ENCODE measurements around the gene EXOSC7.
"Not testable (repeated sequence)": the region's sequence is repeated elsewhere in the genome, so short reads cannot be mapped to it uniquely, and the experiment has no call there.

Gene EXOSC7

DNA sequence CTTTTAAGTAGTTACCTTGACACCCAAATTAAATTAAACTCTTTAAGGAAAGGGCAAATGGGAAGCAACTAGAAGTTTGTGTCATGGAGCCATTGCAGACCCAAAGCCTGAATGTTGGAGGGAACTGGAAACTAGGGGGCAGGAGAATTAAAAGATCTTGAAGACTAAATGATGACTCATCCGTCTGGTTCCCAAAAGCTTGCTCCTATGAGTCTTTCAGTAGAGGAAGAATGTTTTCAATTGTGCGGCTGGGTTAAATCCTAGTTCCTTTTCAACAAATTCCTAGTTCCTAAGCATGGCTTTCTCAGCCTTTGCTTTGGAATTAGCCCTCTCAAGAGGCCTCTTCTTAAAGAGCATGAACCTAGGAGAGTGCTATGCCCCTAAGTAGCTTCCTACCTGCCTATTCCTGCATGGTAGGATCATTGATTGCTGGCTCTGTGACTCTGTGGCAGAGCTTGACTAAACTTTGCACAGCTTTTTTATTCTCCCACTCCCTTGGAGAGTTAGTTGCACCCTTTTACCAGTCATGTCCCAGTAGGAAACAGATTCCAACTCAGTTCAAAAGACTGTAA lies 67.8 kb downstream of the EXOSC7 start:
- no peak overlapping the region for H3K9ac ChIP-seq (ENCODE audit: insufficient read length, low read depth)
- no peaks in the 10 kb centered on the region for H3K36me3 ChIP-seq (ENCODE audit: insufficient read depth, insufficient read length, low read length)
- no peaks in the 10 kb centered on the region for H3K27me3 ChIP-seq (ENCODE audit: insufficient read depth, insufficient read length)
- peaks cover 2% of the 10 kb centered on the region for H3K4me1 ChIP-seq (ENCODE audit: insufficient read depth, insufficient read length)
- no peaks in the 10 kb centered on the region for H3K9me3 ChIP-seq (ENCODE audit: insufficient read depth, low read length)
- no peak for TF ChIP-seq SUZ12 (IDR thresholded peaks at IDR 0.05; ENCODE audit: extremely low read depth, insufficient read depth, insufficient read length)
- TF ChIP-seq YY1 (IDR thresholded peaks at IDR 0.05; ENCODE audit: insufficient read depth, insufficient read length), result no peak
- TF ChIP-seq ZNF274 (IDR thresholded peaks at IDR 0.05; ENCODE audit: low read depth, low read length), result no peak
- no peak overlapping the region for H3K4me3 ChIP-seq (ENCODE audit: insufficient read length, low read depth)
- no peak for DNase-seq (ENCODE audit: low read depth, low spot score)

DNA sequence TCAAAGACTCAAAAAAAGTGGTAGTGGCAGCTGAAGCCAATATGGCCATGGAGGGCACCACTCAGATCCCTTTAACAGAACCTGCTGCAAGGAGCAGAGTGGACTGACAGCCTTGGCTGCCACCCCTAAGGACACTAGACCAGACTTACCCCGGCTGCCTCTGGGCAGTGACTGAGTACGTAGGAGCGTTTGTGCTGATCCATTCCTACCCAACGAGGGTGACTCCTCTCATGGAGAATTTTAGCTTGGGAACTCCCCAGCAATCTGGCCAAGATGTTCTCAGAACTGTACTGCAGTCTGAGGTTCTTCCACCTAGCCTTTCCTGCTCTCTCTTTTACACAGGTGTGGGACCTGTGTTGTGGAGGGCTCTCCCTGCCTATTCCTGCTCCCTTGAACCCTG lies 72.2 kb downstream of the EXOSC7 start:
- no peak for TF ChIP-seq YY1 (IDR thresholded peaks at IDR 0.05; ENCODE audit: insufficient read depth, insufficient read length)
- TF ChIP-seq SUZ12 (IDR thresholded peaks at IDR 0.05; ENCODE audit: extremely low read depth, insufficient read depth, insufficient read length), result no peak
- TF ChIP-seq ZNF274 (IDR thresholded peaks at IDR 0.05; ENCODE audit: low read depth, low read length), result no peak
- DNase-seq (ENCODE audit: low read depth, low spot score), result no peak
- H3K9me3 ChIP-seq (ENCODE audit: insufficient read depth, low read length), result no peaks in the 10 kb centered on the region
- no peaks in the 10 kb centered on the region for H3K36me3 ChIP-seq (ENCODE audit: insufficient read depth, insufficient read length, low read length)
- peaks cover 2% of the 10 kb centered on the region for H3K4me1 ChIP-seq (ENCODE audit: insufficient read depth, insufficient read length)
- no peak overlapping the region for H3K4me3 ChIP-seq (ENCODE audit: insufficient read length, low read depth)
- peaks cover 3% of the 10 kb centered on the region for H3K27me3 ChIP-seq (ENCODE audit: insufficient read depth, insufficient read length)
- no peak overlapping the region for H3K9ac ChIP-seq (ENCODE audit: insufficient read length, low read depth)

GRCh38 chr3:45049807-45050206 lies 73.8 kb downstream of the EXOSC7 start:
- Histone ChIP-seq H3K27me3 (ENCODE audit: insufficient read depth, insufficient read length) (peaks cover 3% of the 10 kb centered on the region), H3K9ac (ENCODE audit: insufficient read length, low read depth) (no peak overlapping the region)
- TF ChIP-seq YY1 (IDR thresholded peaks at IDR 0.05; ENCODE audit: insufficient read depth, insufficient read length) (no peak), SUZ12 (IDR thresholded peaks at IDR 0.05; ENCODE audit: extremely low read depth, insufficient read depth, insufficient read length) (no peak), ZNF274 (IDR thresholded peaks at IDR 0.05; ENCODE audit: low read depth, low read length) (no peak)

GRCh38 chr3:45051685-45052084 lies 75.6 kb downstream of the EXOSC7 start:
- Histone ChIP-seq H3K36me3 (ENCODE audit: insufficient read depth, insufficient read length, low read length) (no peaks in the 10 kb centered on the region), H3K4me3 (ENCODE audit: insufficient read length, low read depth) (no peak overlapping the region), H3K27me3 (ENCODE audit: insufficient read depth, insufficient read length) (peaks cover 3% of the 10 kb centered on the region), H3K9ac (ENCODE audit: insufficient read length, low read depth) (no peak overlapping the region), H3K9me3 (ENCODE audit: insufficient read depth, low read length) (no peaks in the 10 kb centered on the region), H3K4me1 (ENCODE audit: insufficient read depth, insufficient read length) (peaks cover 2% of the 10 kb centered on the region)
- TF ChIP-seq SUZ12 (IDR thresholded peaks at IDR 0.05; ENCODE audit: extremely low read depth, insufficient read depth, insufficient read length), result no peak
- no peak for TF ChIP-seq ZNF274 (IDR thresholded peaks at IDR 0.05; ENCODE audit: low read depth, low read length)
- no peak for TF ChIP-seq YY1 (IDR thresholded peaks at IDR 0.05; ENCODE audit: insufficient read depth, insufficient read length)
- no peak for DNase-seq (ENCODE audit: low read depth, low spot score)

More at GRCh38 chr3:45049807-45050206, 73.8 kb downstream of the EXOSC7 start:
- H3K4me1 ChIP-seq (ENCODE audit: insufficient read depth, insufficient read length), result peaks cover 2% of the 10 kb centered on the region
- H3K36me3 ChIP-seq (ENCODE audit: insufficient read depth, insufficient read length, low read length), result no peaks in the 10 kb centered on the region
- no peak for DNase-seq (ENCODE audit: low read depth, low spot score)
- no peak overlapping the region for H3K4me3 ChIP-seq (ENCODE audit: insufficient read length, low read depth)
- no peaks in the 10 kb centered on the region for H3K9me3 ChIP-seq (ENCODE audit: insufficient read depth, low read length)

DNA sequence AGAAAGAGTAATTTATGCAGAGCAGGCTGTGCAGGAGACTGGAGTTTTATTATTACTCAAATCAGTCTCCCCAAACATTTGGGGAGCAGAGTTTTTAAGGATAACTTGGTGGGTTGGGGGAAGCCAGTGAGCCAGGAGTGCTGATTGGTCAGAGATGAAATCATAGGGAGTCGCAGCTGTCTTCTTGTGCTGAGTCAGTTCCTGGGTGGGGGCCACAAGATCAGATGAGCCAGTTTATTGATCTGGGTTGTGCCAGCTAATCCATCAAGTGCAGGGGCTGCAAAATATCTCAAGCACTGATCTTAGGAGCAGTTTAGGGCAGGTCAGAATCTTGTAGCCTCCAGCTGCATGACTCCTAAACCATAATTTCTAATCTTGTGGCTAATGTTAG lies 77.8 kb downstream of the EXOSC7 start:
- H3K9me3 ChIP-seq (ENCODE audit: insufficient read depth, low read length); H3K9ac ChIP-seq (ENCODE audit: insufficient read length, low read depth); H3K4me3 ChIP-seq (ENCODE audit: insufficient read length, low read depth); H3K36me3 ChIP-seq (ENCODE audit: insufficient read depth, insufficient read length, low read length); DNase-seq (ENCODE audit: low read depth, low spot score); H3K4me1 ChIP-seq (ENCODE audit: insufficient read depth, insufficient read length): not testable (repeated sequence)
- peaks cover 11% of the 10 kb centered on the region for H3K27me3 ChIP-seq (ENCODE audit: insufficient read depth, insufficient read length)

DNA sequence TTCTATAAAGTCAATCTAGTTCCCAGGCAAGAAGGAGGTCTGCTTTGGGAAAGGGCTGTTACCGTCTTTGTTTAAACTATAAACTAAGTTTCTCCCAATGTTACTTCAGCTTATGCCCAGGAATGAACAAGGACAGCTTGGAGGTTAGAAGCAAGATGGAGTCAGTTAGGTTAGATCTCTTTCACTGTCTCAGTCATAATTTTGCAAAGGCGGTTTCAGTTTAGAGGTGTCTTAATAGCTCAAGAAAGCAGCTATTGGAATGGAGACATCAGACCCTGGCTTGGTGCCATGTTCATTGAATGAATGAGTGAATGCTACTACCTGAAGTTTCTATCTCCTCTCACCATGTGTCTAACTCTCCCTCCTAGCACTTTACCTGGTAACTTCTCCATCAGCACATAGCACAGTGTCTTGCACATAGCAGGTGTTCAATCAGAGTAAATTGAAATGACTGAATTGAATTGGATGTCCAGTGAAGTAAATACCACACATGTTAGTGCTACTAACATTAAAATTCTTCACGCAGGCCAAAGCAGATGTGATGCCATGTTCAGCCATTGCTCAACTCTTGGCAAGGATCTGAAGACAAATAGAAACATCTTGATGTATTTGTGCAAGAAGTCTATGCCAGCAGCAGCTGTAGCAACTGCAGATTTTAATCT lies 78.3 kb downstream of the EXOSC7 start:
- no peak overlapping the region for H3K4me3 ChIP-seq (ENCODE audit: insufficient read length, low read depth)
- H3K9me3 ChIP-seq (ENCODE audit: insufficient read depth, low read length), result no peaks in the 10 kb centered on the region
- peaks cover 3% of the 10 kb centered on the region for H3K4me1 ChIP-seq (ENCODE audit: insufficient read depth, insufficient read length)
- H3K9ac ChIP-seq (ENCODE audit: insufficient read length, low read depth), result no peak overlapping the region
- H3K36me3 ChIP-seq (ENCODE audit: insufficient read depth, insufficient read length, low read length), result no peaks in the 10 kb centered on the region
- H3K27me3 ChIP-seq (ENCODE audit: insufficient read depth, insufficient read length), result peaks cover 14% of the 10 kb centered on the region
- no peak for TF ChIP-seq ZNF274 (IDR thresholded peaks at IDR 0.05; ENCODE audit: low read depth, low read length)
- TF ChIP-seq YY1 (IDR thresholded peaks at IDR 0.05; ENCODE audit: insufficient read depth, insufficient read length), result no peak
- TF ChIP-seq SUZ12 (IDR thresholded peaks at IDR 0.05; ENCODE audit: extremely low read depth, insufficient read depth, insufficient read length), result no peak
- DNase-seq (ENCODE audit: low read depth, low spot score), result no peak

GRCh38 chr3:45055032-45055410 lies 79.0 kb downstream of the EXOSC7 start:
- TF ChIP-seq ZNF274 (IDR thresholded peaks at IDR 0.05; ENCODE audit: low read depth, low read length) (no peak), SUZ12 (IDR thresholded peaks at IDR 0.05; ENCODE audit: extremely low read depth, insufficient read depth, insufficient read length) (no peak), YY1 (IDR thresholded peaks at IDR 0.05; ENCODE audit: insufficient read depth, insufficient read length) (no peak)
- H3K27me3 ChIP-seq (ENCODE audit: insufficient read depth, insufficient read length), result peaks cover 14% of the 10 kb centered on the region
- H3K9ac ChIP-seq (ENCODE audit: insufficient read length, low read depth), result no peak overlapping the region
- H3K4me1 ChIP-seq (ENCODE audit: insufficient read depth, insufficient read length), result peaks cover 3% of the 10 kb centered on the region
- H3K36me3 ChIP-seq (ENCODE audit: insufficient read depth, insufficient read length, low read length), result no peaks in the 10 kb centered on the region
- DNase-seq (ENCODE audit: low read depth, low spot score), result no peak
- no peak overlapping the region for H3K4me3 ChIP-seq (ENCODE audit: insufficient read length, low read depth)
- H3K9me3 ChIP-seq (ENCODE audit: insufficient read depth, low read length), result no peaks in the 10 kb centered on the region
